ENCODE results near the gene BET1.

GRCh38 chr7:93945083-93945482 lies 59.1 kb downstream of the BET1 start:
- TF ChIP-seq EZH2phosphoT487 (IDR thresholded peaks at IDR 0.05; ENCODE audit: low read depth) (no peak), CTCF (IDR thresholded peaks at IDR 0.05; ENCODE audit: low read depth, low read length) (no peak)
